ENCODE results near the gene CPXM1. TPM values are rescaled to one million over a fixed set of nuclear protein-coding genes. Genes with fewer than 3 reads are reported as not detected.

The CPXM1 gene
- total and polyA plus RNA-seq, 4 donors: 0.08 to 5.5 (median 0.16) TPM

DNA sequence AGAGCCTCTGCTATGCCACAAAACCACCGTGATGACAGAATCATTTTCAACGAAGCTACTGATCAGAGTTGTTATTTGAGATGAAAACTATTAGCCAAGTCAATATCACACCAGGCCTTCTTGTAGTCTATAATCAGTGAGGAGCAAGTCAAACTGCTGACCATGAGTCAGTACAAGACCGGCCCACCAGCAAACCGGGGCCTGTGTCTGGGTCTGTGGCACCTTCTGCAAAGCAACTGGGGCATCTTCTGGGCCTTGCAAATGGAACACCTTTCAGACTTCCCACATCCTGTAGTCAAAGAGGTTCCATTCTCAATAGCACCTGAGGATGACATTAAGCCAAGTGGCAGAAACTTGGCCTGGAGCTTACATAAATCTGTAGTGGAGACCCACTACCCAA lies 38.5 kb downstream of the CPXM1 start:
- DNase-seq (ENCODE audit: low spot score): no peak
- no peaks in the 10 kb centered on the region for H3K4me1 ChIP-seq (ENCODE audit: control insufficient read depth in 4 of 4, insufficient read depth in 4 of 4, low read length in 3 of 4)
- no peak overlapping the region for H3K4me3 ChIP-seq (ENCODE audit: low read depth in 1 of 3, low read length in 3 of 3)
- H3K9ac ChIP-seq (ENCODE audit: low read depth in 1 of 2, low read length in 2 of 2): no peak overlapping the region
- H3K36me3 ChIP-seq (ENCODE audit: control insufficient read depth in 4 of 4, insufficient read depth in 3 of 4, low read depth in 1 of 4, low read length in 3 of 4): no peaks in the 10 kb centered on the region
- H3K27me3 ChIP-seq (ENCODE audit: control insufficient read depth in 4 of 4, insufficient read depth in 4 of 4, low read length in 3 of 4): no peaks in the 10 kb centered on the region
- no peak overlapping the region for H3K27ac ChIP-seq (ENCODE audit: low read depth in 1 of 2, low read length in 2 of 2)
- TF ChIP-seq, protein P1, sequence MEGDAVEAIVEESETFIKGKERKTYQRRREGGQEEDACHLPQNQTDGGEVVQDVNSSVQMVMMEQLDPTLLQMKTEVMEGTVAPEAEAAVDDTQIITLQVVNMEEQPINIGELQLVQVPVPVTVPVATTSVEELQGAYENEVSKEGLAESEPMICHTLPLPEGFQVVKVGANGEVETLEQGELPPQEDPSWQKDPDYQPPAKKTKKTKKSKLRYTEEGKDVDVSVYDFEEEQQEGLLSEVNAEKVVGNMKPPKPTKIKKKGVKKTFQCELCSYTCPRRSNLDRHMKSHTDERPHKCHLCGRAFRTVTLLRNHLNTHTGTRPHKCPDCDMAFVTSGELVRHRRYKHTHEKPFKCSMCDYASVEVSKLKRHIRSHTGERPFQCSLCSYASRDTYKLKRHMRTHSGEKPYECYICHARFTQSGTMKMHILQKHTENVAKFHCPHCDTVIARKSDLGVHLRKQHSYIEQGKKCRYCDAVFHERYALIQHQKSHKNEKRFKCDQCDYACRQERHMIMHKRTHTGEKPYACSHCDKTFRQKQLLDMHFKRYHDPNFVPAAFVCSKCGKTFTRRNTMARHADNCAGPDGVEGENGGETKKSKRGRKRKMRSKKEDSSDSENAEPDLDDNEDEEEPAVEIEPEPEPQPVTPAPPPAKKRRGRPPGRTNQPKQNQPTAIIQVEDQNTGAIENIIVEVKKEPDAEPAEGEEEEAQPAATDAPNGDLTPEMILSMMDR (IDR thresholded peaks at IDR 0.05; ENCODE audit: low read depth, low read length, missing input control): no peak
- TF ChIP-seq, protein P2, sequence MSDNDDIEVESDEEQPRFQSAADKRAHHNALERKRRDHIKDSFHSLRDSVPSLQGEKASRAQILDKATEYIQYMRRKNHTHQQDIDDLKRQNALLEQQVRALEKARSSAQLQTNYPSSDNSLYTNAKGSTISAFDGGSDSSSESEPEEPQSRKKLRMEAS (IDR thresholded peaks at IDR 0.05): no peak
- TF ChIP-seq, protein P3, sequence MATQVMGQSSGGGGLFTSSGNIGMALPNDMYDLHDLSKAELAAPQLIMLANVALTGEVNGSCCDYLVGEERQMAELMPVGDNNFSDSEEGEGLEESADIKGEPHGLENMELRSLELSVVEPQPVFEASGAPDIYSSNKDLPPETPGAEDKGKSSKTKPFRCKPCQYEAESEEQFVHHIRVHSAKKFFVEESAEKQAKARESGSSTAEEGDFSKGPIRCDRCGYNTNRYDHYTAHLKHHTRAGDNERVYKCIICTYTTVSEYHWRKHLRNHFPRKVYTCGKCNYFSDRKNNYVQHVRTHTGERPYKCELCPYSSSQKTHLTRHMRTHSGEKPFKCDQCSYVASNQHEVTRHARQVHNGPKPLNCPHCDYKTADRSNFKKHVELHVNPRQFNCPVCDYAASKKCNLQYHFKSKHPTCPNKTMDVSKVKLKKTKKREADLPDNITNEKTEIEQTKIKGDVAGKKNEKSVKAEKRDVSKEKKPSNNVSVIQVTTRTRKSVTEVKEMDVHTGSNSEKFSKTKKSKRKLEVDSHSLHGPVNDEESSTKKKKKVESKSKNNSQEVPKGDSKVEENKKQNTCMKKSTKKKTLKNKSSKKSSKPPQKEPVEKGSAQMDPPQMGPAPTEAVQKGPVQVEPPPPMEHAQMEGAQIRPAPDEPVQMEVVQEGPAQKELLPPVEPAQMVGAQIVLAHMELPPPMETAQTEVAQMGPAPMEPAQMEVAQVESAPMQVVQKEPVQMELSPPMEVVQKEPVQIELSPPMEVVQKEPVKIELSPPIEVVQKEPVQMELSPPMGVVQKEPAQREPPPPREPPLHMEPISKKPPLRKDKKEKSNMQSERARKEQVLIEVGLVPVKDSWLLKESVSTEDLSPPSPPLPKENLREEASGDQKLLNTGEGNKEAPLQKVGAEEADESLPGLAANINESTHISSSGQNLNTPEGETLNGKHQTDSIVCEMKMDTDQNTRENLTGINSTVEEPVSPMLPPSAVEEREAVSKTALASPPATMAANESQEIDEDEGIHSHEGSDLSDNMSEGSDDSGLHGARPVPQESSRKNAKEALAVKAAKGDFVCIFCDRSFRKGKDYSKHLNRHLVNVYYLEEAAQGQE (IDR thresholded peaks at IDR 0.05): no peak
- TF ChIP-seq FOXA2 (IDR thresholded peaks at IDR 0.05) (no peak), JUND (IDR thresholded peaks at IDR 0.05) (no peak), HNF4A (conservative IDR thresholded peaks at IDR 0.05) (no peak), TAF1 (conservative IDR thresholded peaks at IDR 0.05) (no peak), HNF4G (IDR thresholded peaks at IDR 0.05) (no peak), FOXA1 (IDR thresholded peaks at IDR 0.05) (no peak), EGR1 (IDR thresholded peaks at IDR 0.05; ENCODE audit: low read depth in 2 of 2) (no peak)
- TF ChIP-seq, protein P4, sequence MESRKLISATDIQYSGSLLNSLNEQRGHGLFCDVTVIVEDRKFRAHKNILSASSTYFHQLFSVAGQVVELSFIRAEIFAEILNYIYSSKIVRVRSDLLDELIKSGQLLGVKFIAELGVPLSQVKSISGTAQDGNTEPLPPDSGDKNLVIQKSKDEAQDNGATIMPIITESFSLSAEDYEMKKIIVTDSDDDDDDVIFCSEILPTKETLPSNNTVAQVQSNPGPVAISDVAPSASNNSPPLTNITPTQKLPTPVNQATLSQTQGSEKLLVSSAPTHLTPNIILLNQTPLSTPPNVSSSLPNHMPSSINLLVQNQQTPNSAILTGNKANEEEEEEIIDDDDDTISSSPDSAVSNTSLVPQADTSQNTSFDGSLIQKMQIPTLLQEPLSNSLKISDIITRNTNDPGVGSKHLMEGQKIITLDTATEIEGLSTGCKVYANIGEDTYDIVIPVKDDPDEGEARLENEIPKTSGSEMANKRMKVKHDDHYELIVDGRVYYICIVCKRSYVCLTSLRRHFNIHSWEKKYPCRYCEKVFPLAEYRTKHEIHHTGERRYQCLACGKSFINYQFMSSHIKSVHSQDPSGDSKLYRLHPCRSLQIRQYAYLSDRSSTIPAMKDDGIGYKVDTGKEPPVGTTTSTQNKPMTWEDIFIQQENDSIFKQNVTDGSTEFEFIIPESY (IDR thresholded peaks at IDR 0.05): no peak
- WGBS: 94% methylated on average over 4 of the region's 4 CpGs
- H3K9me3 ChIP-seq (ENCODE audit: control insufficient read depth in 4 of 4, low read length in 3 of 4): no peaks in the 10 kb centered on the region

DNA sequence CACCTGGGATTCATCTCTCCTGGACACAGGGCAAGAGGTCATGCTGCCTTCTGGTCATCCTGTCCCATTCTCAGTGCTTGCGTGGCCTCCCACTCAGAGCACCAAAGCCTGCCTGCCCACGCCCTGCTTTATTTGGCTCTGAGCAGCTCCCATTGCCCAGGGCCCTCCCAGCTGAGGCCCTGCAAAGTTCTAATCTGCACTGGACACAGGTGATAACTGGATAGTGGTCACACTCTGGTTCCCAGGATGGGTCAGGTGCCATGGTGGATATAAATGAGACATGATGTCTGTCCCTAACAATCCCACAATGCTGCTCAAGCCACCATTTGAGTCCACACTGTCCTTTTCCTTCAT lies 39.5 kb downstream of the CPXM1 start:
- no peak for DNase-seq (ENCODE audit: low spot score)
- H3K27me3 ChIP-seq (ENCODE audit: control insufficient read depth in 4 of 4, insufficient read depth in 4 of 4, low read length in 3 of 4): no peaks in the 10 kb centered on the region
- TF ChIP-seq FOXA2 (IDR thresholded peaks at IDR 0.05): no peak
- TF ChIP-seq RXRA (IDR thresholded peaks at IDR 0.05): no peak
- TF ChIP-seq, protein P3 (IDR thresholded peaks at IDR 0.05): no peak
- no peak for TF ChIP-seq HNF4G (IDR thresholded peaks at IDR 0.05)
- H3K4me1 ChIP-seq (ENCODE audit: control insufficient read depth in 4 of 4, insufficient read depth in 4 of 4, low read length in 3 of 4): no peaks in the 10 kb centered on the region
- H3K9ac ChIP-seq (ENCODE audit: low read depth in 1 of 2, low read length in 2 of 2): no peak overlapping the region
- H3K36me3 ChIP-seq (ENCODE audit: control insufficient read depth in 4 of 4, insufficient read depth in 3 of 4, low read depth in 1 of 4, low read length in 3 of 4): no peaks in the 10 kb centered on the region
- no peak overlapping the region for H3K4me3 ChIP-seq (ENCODE audit: low read depth in 1 of 3, low read length in 3 of 3)
- H3K9me3 ChIP-seq (ENCODE audit: control insufficient read depth in 4 of 4, low read length in 3 of 4): no peaks in the 10 kb centered on the region
- no peak overlapping the region for H3K27ac ChIP-seq (ENCODE audit: low read depth in 1 of 2, low read length in 2 of 2)
- WGBS: 99% methylated on average over 2 of the region's 2 CpGs

Data from liver (tissue), 9 donors.